HT-29 (cell line): ENCODE measurements around the gene MS4A4A. TPM values are rescaled to one million over a fixed set of nuclear protein-coding genes. Genes with fewer than 3 reads are reported as not detected.
"Not testable (repeated sequence)": the region's sequence is repeated elsewhere in the genome, so short reads cannot be mapped to it uniquely, and the experiment has no call there.

ENCODE experiments used
- DNase-seq: peaks from one replicate; pipeline ENCODE4 v3.0.0-alpha.2; 2015; ENCODE audit warnings: low spot score
- total RNA-seq: library from RNA; depleted of rRNA; stranded (reverse); fragments of >200 nt; shearing (Covaris generic); gene quantifications from 2 replicates; pipeline ENCODE4 v1.2.3, GENCODE V29; 2014; rRNA removed

The MS4A4A gene
- not detected in 2 replicates for total RNA-seq

- DNase-seq: no peak
These were observed at the start of gene MS4A4A for GRCh38 chr11:60280412-60280811. Gene MS4A4A, plus strand, starts transcription at chr11:60280666. Its CDS starts 10 bp downstream, at chr11:60280676.

- DNase-seq: no peak
These were observed 49.8 kb upstream of the MS4A4A start for GRCh38 chr11:60230681-60231080.

GRCh38 chr11:60235321-60235720 lies 45.1 kb upstream of the MS4A4A start:
- no peak for DNase-seq

- DNase-seq: no peak
These were observed 39.8 kb upstream of the MS4A4A start for GRCh38 chr11:60240662-60241061.

- no peak for DNase-seq
These were observed 38.7 kb upstream of the MS4A4A start for GRCh38 chr11:60241786-60242185.

- DNase-seq: no peak
These were observed 37.7 kb upstream of the MS4A4A start, which contains the start of gene MS4A4E for GRCh38 chr11:60242740-60243239. Gene MS4A4E, minus strand, starts transcription at chr11:60243137. Its CDS starts 13,082 bp downstream, at chr11:60230055.

GRCh38 chr11:60251485-60252212 lies 28.8 kb upstream of the MS4A4A start:
- peak; percentile 47 for DNase-seq

- DNase-seq: no peak
These were observed 28.0 kb upstream of the MS4A4A start for GRCh38 chr11:60252213-60253108.

GRCh38 chr11:60257956-60258722 lies 22.3 kb upstream of the MS4A4A start:
- no peak for DNase-seq

- no peak for DNase-seq
These were observed 19.5 kb upstream of the MS4A4A start for GRCh38 chr11:60261014-60261413.

- DNase-seq: no peak
These were observed 17.1 kb upstream of the MS4A4A start for GRCh38 chr11:60263402-60263801.

- no peak for DNase-seq
These were observed 15.8 kb upstream of the MS4A4A start for GRCh38 chr11:60264644-60265043.

GRCh38 chr11:60265373-60266214 lies 14.9 kb upstream of the MS4A4A start:
- DNase-seq: peak; percentile 81

- no peak for DNase-seq
These were observed 6.0 kb upstream of the MS4A4A start for GRCh38 chr11:60274416-60274815.

GRCh38 chr11:60281485-60281884 lies 1.0 kb downstream of the MS4A4A start:
- DNase-seq: no peak

- no peak for DNase-seq
These were observed 1.8 kb downstream of the MS4A4A start for GRCh38 chr11:60282286-60282685.

- DNase-seq: not testable (repeated sequence)
These were observed 5.1 kb downstream of the MS4A4A start for GRCh38 chr11:60285411-60286126.

GRCh38 chr11:60288531-60288930 lies 8.1 kb downstream of the MS4A4A start:
- DNase-seq: no peak

GRCh38 chr11:60292145-60292544 lies 11.7 kb downstream of the MS4A4A start:
- no peak for DNase-seq

GRCh38 chr11:60301178-60301577 lies 20.7 kb downstream of the MS4A4A start:
- no peak for DNase-seq
